ENCODE data around the gene BOLA2B. TPM values are rescaled to one million over a fixed set of nuclear protein-coding genes. Genes with fewer than 3 reads are reported as not detected.
A peak's percentile ranks its signal among the peaks of the same experiment; 100 is the strongest.

Gene BOLA2B
- polyA plus RNA-seq, 3 donors from 2014 or later, result 141 to 239 (median 203) TPM

GRCh38 chr16:30187971-30188561 is 5.4 kb downstream of the BOLA2B start:
- H3K36me3 Mint-ChIP-seq, result peaks cover 17 to 24% (median 21%) of the 10 kb centered on the region in 3 donors
- H3K27me3 Mint-ChIP-seq (ENCODE audit: low read depth in 3 of 3), result peaks cover 13 to 36% (median 25%) of the 10 kb centered on the region in 3 donors
- H3K9me3 Mint-ChIP-seq, result no peaks in the 10 kb centered on the region
- DNase-seq, result no peak
- peaks cover 20 to 28% of the 10 kb centered on the region in 2 donors for H3K4me1 Mint-ChIP-seq
- peak overlapping the region in 3 of 5 donors; percentile 41 to 46 (median 41) for H3K4me3 Mint-ChIP-seq
- H3K27ac Mint-ChIP-seq, result peak overlapping the region in 3 of 6 donors; percentile 68 to 95 (median 70)

GRCh38 chr16:30187556-30187865 is 6.0 kb downstream of the BOLA2B start:
- H3K9me3 Mint-ChIP-seq, result no peaks in the 10 kb centered on the region
- peaks cover 13 to 36% (median 25%) of the 10 kb centered on the region in 3 donors for H3K27me3 Mint-ChIP-seq (ENCODE audit: low read depth in 3 of 3)
- H3K4me1 Mint-ChIP-seq, result peaks cover 23 to 32% of the 10 kb centered on the region in 2 donors
- H3K4me3 Mint-ChIP-seq, result peak overlapping the region; percentile 91 to 98 (median 98)
- H3K27ac Mint-ChIP-seq, result peak overlapping the region; percentile 95 to 98 (median 97)
- DNase-seq, result no peak
- peaks cover 17 to 24% (median 21%) of the 10 kb centered on the region in 3 donors for H3K36me3 Mint-ChIP-seq

GRCh38 chr16:30186782-30187555 is 6.5 kb downstream of the BOLA2B start:
- Mint-ChIP-seq H3K36me3 (peaks cover 17 to 24% (median 21%) of the 10 kb centered on the region in 3 donors), H3K4me1 (peaks cover 29 to 37% of the 10 kb centered on the region in 2 donors), H3K27ac (peak overlapping the region; percentile 95 to 98 (median 97)), H3K27me3 (ENCODE audit: low read depth in 3 of 3) (peaks cover 13 to 36% (median 25%) of the 10 kb centered on the region in 3 donors), H3K4me3 (peak overlapping the region; percentile 91 to 98 (median 98)), H3K9me3 (no peaks in the 10 kb centered on the region)
- DNase-seq, result peak; percentile 81 to 84 (median 83)

GRCh38 chr16:30186444-30186781 is 7.1 kb downstream of the BOLA2B start:
- no peak for DNase-seq
- Mint-ChIP-seq H3K4me1 (peaks cover 31 to 38% of the 10 kb centered on the region in 2 donors), H3K9me3 (no peaks in the 10 kb centered on the region), H3K27me3 (ENCODE audit: low read depth in 3 of 3) (peaks cover 13 to 36% (median 25%) of the 10 kb centered on the region in 3 donors), H3K27ac (peak overlapping the region; percentile 95 to 98 (median 97)), H3K36me3 (peaks cover 17 to 24% (median 21%) of the 10 kb centered on the region in 3 donors), H3K4me3 (peak overlapping the region; percentile 91 to 98 (median 98))

GRCh38 chr16:30185683-30186421 is 7.6 kb downstream of the BOLA2B start:
- peak; percentile 90 to 94 (median 92) for DNase-seq
- Mint-ChIP-seq H3K36me3 (peaks cover 17 to 24% (median 21%) of the 10 kb centered on the region in 3 donors), H3K9me3 (no peaks in the 10 kb centered on the region), H3K4me3 (peak overlapping the region; percentile 91 to 98 (median 98)), H3K4me1 (peaks cover 31 to 38% of the 10 kb centered on the region in 2 donors), H3K27me3 (ENCODE audit: low read depth in 3 of 3) (peaks cover 13 to 36% (median 25%) of the 10 kb centered on the region in 3 donors), H3K27ac (peak overlapping the region; percentile 95 to 98 (median 97))

- H3K9me3 Mint-ChIP-seq, result no peaks in the 10 kb centered on the region
- peaks cover 31 to 38% of the 10 kb centered on the region in 2 donors for H3K4me1 Mint-ChIP-seq
- peaks cover 13 to 36% (median 25%) of the 10 kb centered on the region in 3 donors for H3K27me3 Mint-ChIP-seq (ENCODE audit: low read depth in 3 of 3)
- H3K4me3 Mint-ChIP-seq, result peak overlapping the region; percentile 91 to 98 (median 98)
- peak overlapping the region; percentile 95 to 98 (median 97) for H3K27ac Mint-ChIP-seq
- H3K36me3 Mint-ChIP-seq, result peaks cover 17 to 24% (median 21%) of the 10 kb centered on the region in 3 donors
- DNase-seq, result peak in 1 of 3 donors; percentile 36
Measured at GRCh38 chr16:30184891-30185682, 8.4 kb downstream of the BOLA2B start.

- peak overlapping the region; percentile 95 to 98 (median 97) for H3K27ac Mint-ChIP-seq
- H3K4me3 Mint-ChIP-seq, result peak overlapping the region; percentile 91 to 98 (median 98)
- H3K9me3 Mint-ChIP-seq, result no peaks in the 10 kb centered on the region
- DNase-seq, result peak; percentile 73 to 75 (median 73)
- H3K4me1 Mint-ChIP-seq, result peaks cover 31 to 38% of the 10 kb centered on the region in 2 donors
- peaks cover 17 to 24% (median 21%) of the 10 kb centered on the region in 3 donors for H3K36me3 Mint-ChIP-seq
- H3K27me3 Mint-ChIP-seq (ENCODE audit: low read depth in 3 of 3), result peaks cover 13 to 36% (median 25%) of the 10 kb centered on the region in 3 donors
Measured at GRCh38 chr16:30184096-30184890, 9.2 kb downstream of the BOLA2B start.

GRCh38 chr16:30183233-30184095 is 10.0 kb downstream of the BOLA2B start, which contains the start of gene CORO1A:
TSS of gene CORO1A (plus strand) at chr16:30183602. CDS start at chr16:30185210, 1,608 bp downstream.
- no peaks in the 10 kb centered on the region for H3K9me3 Mint-ChIP-seq
- peak within 1 kb of the TSS; percentile 91 to 98 (median 98) for H3K4me3 Mint-ChIP-seq
- peak within 1 kb of the TSS; percentile 95 to 98 (median 97) for H3K27ac Mint-ChIP-seq
- H3K27me3 Mint-ChIP-seq (ENCODE audit: low read depth in 3 of 3), result peaks cover 13 to 36% (median 25%) of the 10 kb centered on the region in 3 donors
- H3K4me1 Mint-ChIP-seq, result peaks cover 31 to 38% of the 10 kb centered on the region in 2 donors
- peaks cover 17 to 24% (median 21%) of the 10 kb centered on the region in 3 donors for H3K36me3 Mint-ChIP-seq
- peak; percentile 74 to 81 (median 76) for DNase-seq

- Mint-ChIP-seq H3K27ac (peak overlapping the region in 2 of 6 donors; percentile 35 to 68), H3K27me3 (ENCODE audit: low read depth in 3 of 3) (peaks cover 5 to 17% (median 11%) of the 10 kb centered on the region in 3 donors), H3K36me3 (peaks cover 6 to 12% (median 8%) of the 10 kb centered on the region in 3 donors), H3K4me3 (peak overlapping the region in 2 of 5 donors; percentile 18 to 24), H3K4me1 (peaks cover 13 to 16% of the 10 kb centered on the region in 2 donors), H3K9me3 (no peaks in the 10 kb centered on the region)
- DNase-seq, result no peak
Measured at GRCh38 chr16:30180741-30181140, 12.7 kb downstream of the BOLA2B start.

GRCh38 chr16:30179931-30180330 is 13.5 kb downstream of the BOLA2B start:
- Mint-ChIP-seq H3K27me3 (ENCODE audit: low read depth in 3 of 3) (peaks cover 5 to 11% (median 10%) of the 10 kb centered on the region in 3 donors), H3K9me3 (no peaks in the 10 kb centered on the region), H3K4me3 (no peak overlapping the region), H3K27ac (no peak overlapping the region), H3K4me1 (peaks cover 11 to 14% of the 10 kb centered on the region in 2 donors), H3K36me3 (peaks cover 4 to 10% (median 8%) of the 10 kb centered on the region in 3 donors)
- no peak for DNase-seq

GRCh38 chr16:30179195-30179594 is 14.3 kb downstream of the BOLA2B start:
- Mint-ChIP-seq H3K36me3 (peaks cover 0 to 3% (median under 1%) of the 10 kb centered on the region in 3 donors), H3K9me3 (no peaks in the 10 kb centered on the region), H3K27ac (no peak overlapping the region), H3K4me3 (no peak overlapping the region), H3K4me1 (peaks cover 11% of the 10 kb centered on the region in 2 donors), H3K27me3 (ENCODE audit: low read depth in 3 of 3) (peaks cover 3 to 4% (median 4%) of the 10 kb centered on the region in 3 donors)
- no peak for DNase-seq

Measured in immature natural killer cell (primary cell).